Body of pancreas (tissue), 4 donors: ENCODE data around the gene HTR1E.

Experiments used
- CTCF ChIP-seq, 7 experiments: fragments of 450-650 bp in 4 of 7; fragments of 200-600 bp in 3 of 7; sonication (generic) in 3 of 7; IDR thresholded peaks; one replicate each; pipeline ENCODE4 v1.5.1; 2016 to 2019; ENCODE audit warnings: antibody characterized with exemption in 7 of 7
- POLR2A ChIP-seq, 3 donors: fragments of 450-650 bp; IDR thresholded peaks; one replicate each; pipeline ENCODE4 v1.6.1; 2016; ENCODE audit warnings: antibody characterized with exemption in 3 of 3, mild to moderate bottlenecking in 2 of 3

GRCh38 chr6:86973088-86973487 is 35.8 kb downstream of the HTR1E start:
- TF ChIP-seq CTCF (IDR thresholded peaks at IDR 0.05) (no peak), POLR2A (IDR thresholded peaks at IDR 0.05) (no peak)
